Parathyroid adenoma (tissue), 2 donors: ENCODE results near the gene COLEC12.

Experiments
- H2AFZ ChIP-seq: fragments of 300-600 bp; sonication (generic); one replicate; pipeline ENCODE4 v1.7.0; 2017; ENCODE audit warnings: antibody characterized with exemption, mild to moderate bottlenecking
- H3K27ac ChIP-seq: fragments of 300-600 bp; sonication (generic); one replicate; pipeline ENCODE4 v1.7.0; 2017
- H3K27me3 ChIP-seq: fragments of 300-600 bp; sonication (generic); one replicate; pipeline ENCODE4 v1.7.0; 2017; ENCODE audit warnings: low read length; ENCODE audit not compliant: control insufficient read depth, insufficient read depth
- H3K36me3 ChIP-seq: fragments of 300-600 bp; sonication (generic); one replicate; pipeline ENCODE4 v1.7.0; 2017; ENCODE audit warnings: low read length; ENCODE audit not compliant: control insufficient read depth, insufficient read depth
- H3K4me1 ChIP-seq: fragments of 300-600 bp; sonication (generic); one replicate; pipeline ENCODE4 v1.7.0; 2017; ENCODE audit warnings: control low read depth
- H3K4me2 ChIP-seq: fragments of 300-600 bp; sonication (generic); one replicate; pipeline ENCODE4 v1.7.0; 2017; ENCODE audit warnings: low read length
- H3K4me3 ChIP-seq: fragments of 300-600 bp; sonication (generic); one replicate; pipeline ENCODE4 v1.7.0; 2017; ENCODE audit warnings: low read depth, low read length
- H3K79me2 ChIP-seq: fragments of 300-600 bp; sonication (generic); one replicate; pipeline ENCODE4 v1.7.0; 2017; ENCODE audit warnings: control low read depth
- H3K9ac ChIP-seq: fragments of 300-600 bp; sonication (generic); one replicate; pipeline ENCODE4 v1.7.0; 2017; ENCODE audit warnings: mild to moderate bottlenecking
- H3K9me3 ChIP-seq: fragments of 300-600 bp; sonication (generic); one replicate; pipeline ENCODE4 v1.7.0; 2017; ENCODE audit warnings: low read length; ENCODE audit not compliant: control insufficient read depth
- CTCF ChIP-seq: fragments of 300-600 bp; sonication (generic); IDR thresholded peaks from one replicate; pipeline ENCODE4 v1.7.0; 2017; ENCODE audit warnings: antibody characterized with exemption, mild to moderate bottlenecking
- donor health status: primary hyperparathyroidism.

Gene COLEC12

DNA sequence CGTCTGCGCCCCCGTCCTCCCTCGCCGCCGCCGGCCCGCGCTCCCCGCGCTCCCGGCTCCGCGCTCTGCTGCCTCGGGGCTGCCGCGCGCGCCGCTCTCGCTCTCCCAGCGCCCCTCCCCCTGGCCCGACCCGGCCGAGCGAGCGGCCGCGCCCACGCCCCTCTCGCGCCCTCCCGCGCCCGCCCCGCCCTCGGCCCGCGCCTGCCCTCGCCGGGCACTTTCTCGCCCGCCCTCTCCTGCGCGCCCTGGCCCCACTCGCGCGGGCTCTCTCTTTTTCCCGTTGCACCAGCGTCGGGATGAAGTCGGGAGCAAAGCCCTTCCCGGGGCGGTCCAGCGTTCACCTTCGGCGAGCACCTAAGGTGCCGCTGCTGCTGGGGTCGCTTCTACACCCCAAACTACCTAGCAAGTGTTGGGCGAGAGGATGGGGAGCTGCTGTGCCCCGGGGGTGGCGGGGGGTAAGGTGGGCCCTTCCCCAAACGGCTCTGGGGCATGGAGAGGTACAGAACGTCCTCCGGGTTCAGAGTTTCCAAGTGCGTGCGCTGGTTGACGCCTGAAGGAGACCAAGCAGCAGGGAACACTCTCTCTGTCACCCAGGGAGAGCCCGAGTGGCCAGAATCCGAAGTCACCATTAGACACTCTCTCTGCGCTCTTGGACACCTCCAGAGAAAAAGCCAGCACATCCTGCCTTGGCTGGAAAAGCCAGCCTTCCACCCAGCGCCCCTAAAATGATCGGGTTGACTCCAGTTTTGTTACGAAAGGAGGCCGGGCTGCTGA is at the start of gene COLEC12:
Gene COLEC12, minus strand, starts transcription at position 70 of the 774 bp plus-strand sequence. CDS start 187 bp downstream, outside the sequence.
- H3K4me3 ChIP-seq = peak within 1 kb of the TSS; percentile 55
- no peaks in the 10 kb centered on the region for H3K9me3 ChIP-seq
- no peaks in the 10 kb centered on the region for H3K27me3 ChIP-seq
- no peaks in the 10 kb centered on the region for H3K79me2 ChIP-seq
- peak within 1 kb of the TSS; percentile 96 for H3K4me2 ChIP-seq
- H3K4me1 ChIP-seq = peaks cover 5% of the 10 kb centered on the region
- no peak within 1 kb of the TSS for H3K9ac ChIP-seq
- no peaks in the 10 kb centered on the region for H3K36me3 ChIP-seq
- H3K27ac ChIP-seq = no peak within 1 kb of the TSS
- H2AFZ ChIP-seq = peak within 1 kb of the TSS; percentile 64
- TF ChIP-seq CTCF = no peak

GRCh38 chr18:549967-550366 is 49.5 kb upstream of the COLEC12 start:
- H3K27me3 ChIP-seq = no peaks in the 10 kb centered on the region

DNA sequence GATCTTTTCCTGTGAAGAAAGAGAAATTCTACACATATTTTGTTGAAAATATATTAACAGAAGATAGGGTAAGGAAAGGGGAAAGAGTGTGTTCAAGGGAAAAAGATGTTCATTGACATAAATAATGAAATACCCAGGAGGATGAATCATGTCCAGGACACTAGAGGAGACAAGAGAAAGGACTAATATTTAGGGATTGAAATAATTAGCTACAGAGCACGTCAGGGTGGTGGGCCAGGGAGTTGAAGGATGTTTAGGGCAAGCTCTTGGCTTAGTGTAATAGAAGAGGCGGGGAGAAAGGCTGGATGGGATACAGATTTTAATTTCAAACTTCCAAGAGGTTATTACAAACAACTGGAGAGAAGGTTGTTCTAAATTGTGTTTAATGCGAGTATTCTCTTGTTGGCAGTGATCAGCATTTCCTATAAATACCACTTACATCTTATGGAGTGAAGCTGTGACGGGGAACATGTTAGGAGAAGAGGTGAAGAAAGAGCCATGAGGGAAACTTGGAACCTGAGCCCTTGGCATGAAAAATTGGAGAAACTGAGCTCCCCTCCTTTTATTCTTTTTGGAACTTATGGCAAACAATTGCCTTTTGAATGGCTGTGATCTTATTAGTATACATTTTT is 43.1 kb upstream of the COLEC12 start:
- H3K27ac ChIP-seq = no peak overlapping the region
- H3K4me2 ChIP-seq = no peak overlapping the region
- no peak overlapping the region for H3K4me3 ChIP-seq
- no peaks in the 10 kb centered on the region for H3K9me3 ChIP-seq
- no peak overlapping the region for H2AFZ ChIP-seq
- H3K79me2 ChIP-seq = no peaks in the 10 kb centered on the region
- H3K27me3 ChIP-seq = no peaks in the 10 kb centered on the region
- no peaks in the 10 kb centered on the region for H3K4me1 ChIP-seq
- no peaks in the 10 kb centered on the region for H3K36me3 ChIP-seq
- no peak overlapping the region for H3K9ac ChIP-seq
- TF ChIP-seq CTCF = no peak

More at GRCh38 chr18:549967-550366, 49.5 kb upstream of the COLEC12 start:
- no peaks in the 10 kb centered on the region for H3K36me3 ChIP-seq
- no peaks in the 10 kb centered on the region for H3K4me1 ChIP-seq
- H3K9ac ChIP-seq = no peak overlapping the region
- no peak overlapping the region for H3K4me3 ChIP-seq
- H2AFZ ChIP-seq = no peak overlapping the region
- no peak for TF ChIP-seq CTCF
- H3K79me2 ChIP-seq = no peaks in the 10 kb centered on the region
- no peaks in the 10 kb centered on the region for H3K9me3 ChIP-seq
- H3K27ac ChIP-seq = no peak overlapping the region
- no peak overlapping the region for H3K4me2 ChIP-seq

GRCh38 chr18:533995-534601 is 33.6 kb upstream of the COLEC12 start:
- Histone ChIP-seq H3K9me3 (no peaks in the 10 kb centered on the region), H2AFZ (no peak overlapping the region), H3K79me2 (no peaks in the 10 kb centered on the region)

More at GRCh38 chr18:533995-534601, 33.6 kb upstream of the COLEC12 start:
- H3K9ac ChIP-seq = no peak overlapping the region
- H3K27ac ChIP-seq = no peak overlapping the region
- no peaks in the 10 kb centered on the region for H3K27me3 ChIP-seq
- H3K4me1 ChIP-seq = no peaks in the 10 kb centered on the region
- no peak for TF ChIP-seq CTCF
- no peak overlapping the region for H3K4me2 ChIP-seq
- no peaks in the 10 kb centered on the region for H3K36me3 ChIP-seq
- H3K4me3 ChIP-seq = no peak overlapping the region
